HG02759 (cell line): Measurements from ENCODE around the gene DDAH2.
"Not testable (repeated sequence)": the region's sequence is repeated elsewhere in the genome, so short reads cannot be mapped to it uniquely, and the experiment has no call there.

Experiments
- ATAC-seq: cut with Tn5 transposase; IDR thresholded peaks from one replicate; pipeline ENCODE4 v1.9.1; 2021; ENCODE audit warnings: mild to moderate bottlenecking, moderate library complexity; ENCODE audit not compliant: unreplicated experiment

The DDAH2 gene

GRCh38 chr6:31715022-31715958, 13.8 kb downstream of the DDAH2 start, which contains the start of gene LY6G6D:
Gene LY6G6D (plus strand): TSS chr6:31715348. CDS start chr6:31715356, 8 bp downstream.
- ATAC-seq = no peak

GRCh38 chr6:31713991-31714684, 15.0 kb downstream of the DDAH2 start:
- ATAC-seq = no peak

GRCh38 chr6:31713465-31713864, 15.6 kb downstream of the DDAH2 start:
- no peak for ATAC-seq

GRCh38 chr6:31712296-31712695, 16.8 kb downstream of the DDAH2 start:
- ATAC-seq = no peak

- ATAC-seq = no peak
Observed at GRCh38 chr6:31711233-31711632, 17.9 kb downstream of the DDAH2 start.

GRCh38 chr6:31710523-31711219, 18.4 kb downstream of the DDAH2 start:
- no peak for ATAC-seq

- not testable (repeated sequence) for ATAC-seq
Observed at GRCh38 chr6:31709157-31709556, 19.9 kb downstream of the DDAH2 start.

GRCh38 chr6:31708224-31708623, 20.9 kb downstream of the DDAH2 start:
- ATAC-seq = no peak

GRCh38 chr6:31707701-31708100, 21.4 kb downstream of the DDAH2 start:
- no peak for ATAC-seq

GRCh38 chr6:31706599-31706998, 22.5 kb downstream of the DDAH2 start, which contains the start of gene LY6G6F:
Gene LY6G6F (plus strand): TSS chr6:31706866. CDS start chr6:31706907, 41 bp downstream.
- no peak for ATAC-seq

GRCh38 chr6:31705931-31706330, 23.2 kb downstream of the DDAH2 start:
- no peak for ATAC-seq

- ATAC-seq = peak; percentile 93
Observed at GRCh38 chr6:31702819-31703716, 26.0 kb downstream of the DDAH2 start, which contains the start of gene ABHD16A. Gene ABHD16A (minus strand): TSS chr6:31703324. CDS start chr6:31703281, 43 bp downstream.

- ATAC-seq = no peak
Observed at GRCh38 chr6:31702405-31702818, 26.7 kb downstream of the DDAH2 start.

- no peak for ATAC-seq
Observed at GRCh38 chr6:31701666-31702404, 27.3 kb downstream of the DDAH2 start.

- ATAC-seq = no peak
Observed at GRCh38 chr6:31700740-31701401, 28.2 kb downstream of the DDAH2 start.

- ATAC-seq = no peak
Observed at GRCh38 chr6:31697555-31697954, 31.5 kb downstream of the DDAH2 start.

- ATAC-seq = no peak
Observed at GRCh38 chr6:31693535-31693934, 35.6 kb downstream of the DDAH2 start.

GRCh38 chr6:31692886-31693285, 36.2 kb downstream of the DDAH2 start:
- ATAC-seq = no peak

GRCh38 chr6:31692353-31692752, 36.7 kb downstream of the DDAH2 start:
- ATAC-seq = no peak
